SK-MEL-5 (cell line): ENCODE measurements around the gene CDC16. TPM values are rescaled to one million over a fixed set of nuclear protein-coding genes. Genes with fewer than 3 reads are reported as not detected.
"Not testable (repeated sequence)": the region's sequence is repeated elsewhere in the genome, so short reads cannot be mapped to it uniquely, and the experiment has no call there.

Experiments used
- DNase-seq: peaks from one replicate; pipeline ENCODE4 v3.0.0-alpha.2; 2016; ENCODE audit warnings: low read depth, low spot score
- in situ Hi-C: cut with HindIII; loops from 2 replicates; pipeline ENCODE4 v1.10.0; 2016; ENCODE audit warnings: low sequenced_read_pairs, high pct_unique_total_duplicates, low pct_unique_long_range_greater_than_20kb
- total RNA-seq: library from RNA; depleted of rRNA; stranded (reverse); fragments of >200 nt; shearing (Covaris generic); gene quantifications from 2 replicates; pipeline ENCODE4 v1.2.3, GENCODE V29; 2014

Gene CDC16
- total RNA-seq, 1 experiment from 2014 or later, result 158 TPM

GRCh38 chr13:114251639-114252440 is 17.1 kb downstream of the CDC16 start:
- in situ Hi-C loops, DNase-seq: not testable (repeated sequence)

- no peak for DNase-seq
- in situ Hi-C loops, result no loop called here
These were observed 21.9 kb downstream of the CDC16 start for GRCh38 chr13:114256547-114256946.

- in situ Hi-C loops, result no loop called here
- DNase-seq, result no peak
These were observed 22.3 kb downstream of the CDC16 start for GRCh38 chr13:114257014-114257413.

GRCh38 chr13:114258589-114258988 is 23.9 kb downstream of the CDC16 start:
- in situ Hi-C loops, result no loop called here
- DNase-seq, result no peak

- in situ Hi-C loops, result no loop called here
- no peak for DNase-seq
These were observed 24.7 kb downstream of the CDC16 start for GRCh38 chr13:114259374-114259773.

GRCh38 chr13:114259974-114260373 is 25.3 kb downstream of the CDC16 start:
- in situ Hi-C loops, result no loop called here
- DNase-seq, result no peak

- DNase-seq, result no peak
- in situ Hi-C loops, result no loop called here
These were observed 26.1 kb downstream of the CDC16 start for GRCh38 chr13:114260814-114261213.

- in situ Hi-C loops, result no loop called here
- DNase-seq, result no peak
These were observed 26.8 kb downstream of the CDC16 start for GRCh38 chr13:114261328-114261965.

GRCh38 chr13:114263578-114263977 is 28.9 kb downstream of the CDC16 start:
- DNase-seq, result no peak
- in situ Hi-C loops, result no loop called here

GRCh38 chr13:114264313-114264712 is 29.6 kb downstream of the CDC16 start:
- in situ Hi-C loops, DNase-seq: not testable (repeated sequence)

- in situ Hi-C loops, result no loop called here
- no peak for DNase-seq
These were observed 30.4 kb downstream of the CDC16 start for GRCh38 chr13:114264886-114265611.

- in situ Hi-C loops, result no loop called here
These were observed 31.5 kb downstream of the CDC16 start for GRCh38 chr13:114266241-114266640.

GRCh38 chr13:114268344-114269280 is 33.9 kb downstream of the CDC16 start:
- DNase-seq, result no peak
- in situ Hi-C loops, result no loop called here

More at GRCh38 chr13:114266241-114266640, 31.5 kb downstream of the CDC16 start:
- no peak for DNase-seq

GRCh38 chr13:114269281-114269770 is 34.6 kb downstream of the CDC16 start:
- in situ Hi-C loops, result no loop called here

GRCh38 chr13:114272977-114273376 is 38.3 kb downstream of the CDC16 start:
- in situ Hi-C loops, result no loop called here
- DNase-seq, result no peak

More at GRCh38 chr13:114269281-114269770, 34.6 kb downstream of the CDC16 start:
- no peak for DNase-seq

- DNase-seq, result no peak
These were observed 40.6 kb downstream of the CDC16 start for GRCh38 chr13:114275304-114275703.

GRCh38 chr13:114279146-114279545 is 44.4 kb downstream of the CDC16 start:
- in situ Hi-C loops, result no loop called here
- DNase-seq, result no peak

More at GRCh38 chr13:114275304-114275703, 40.6 kb downstream of the CDC16 start:
- in situ Hi-C loops, result no loop called here
